Osteoblast (primary cell): ENCODE measurements around the gene FLCN. TPM values are rescaled to one million over a fixed set of nuclear protein-coding genes. Genes with fewer than 3 reads are reported as not detected.

ENCODE experiments used
- DNase-seq: peaks from one replicate; pipeline ENCODE4 v3.0.0; 2011; ENCODE audit warnings: low spot score, mixed read lengths; ENCODE audit not compliant: insufficient read length; ENCODE audit errors: missing footprints
- H2AFZ ChIP-seq: 2 replicates; pipeline ENCODE4 v1.6.0; 2011; ENCODE audit warnings: mild to moderate bottlenecking, low read length
- H3K27ac ChIP-seq: 2 replicates; pipeline ENCODE4 v1.5.1; 2011; ENCODE audit warnings: mild to moderate bottlenecking, low read depth, low read length, moderate library complexity
- H3K27me3 ChIP-seq: 2 replicates; pipeline ENCODE4 v1.6.0; 2012; ENCODE audit warnings: mild to moderate bottlenecking, control low read depth, inconsistent platforms, low read length, moderate library complexity; ENCODE audit not compliant: insufficient read depth
- H3K36me3 ChIP-seq: 2 replicates; pipeline ENCODE4 v1.5.1; 2011; ENCODE audit warnings: mild to moderate bottlenecking, low read length, control low read depth, moderate library complexity; ENCODE audit not compliant: insufficient read depth
- H3K4me1 ChIP-seq: 2 replicates; pipeline ENCODE4 v1.5.1; 2011; ENCODE audit warnings: mild to moderate bottlenecking, low read length, control low read depth, moderate library complexity; ENCODE audit not compliant: insufficient read depth
- H3K4me2 ChIP-seq: 2 replicates; pipeline ENCODE4 v1.6.0; 2011; ENCODE audit warnings: mild to moderate bottlenecking, low read length; ENCODE audit not compliant: insufficient read depth
- H3K4me3 ChIP-seq: fragments of 200-600 bp; sonication (generic); 3 replicates; pipeline ENCODE4 v1.5.1; 2012; ENCODE audit warnings: mild to moderate bottlenecking, low read length, inconsistent platforms; ENCODE audit not compliant: insufficient read depth
- H3K79me2 ChIP-seq: 2 replicates; pipeline ENCODE4 v1.6.0; 2012; ENCODE audit warnings: mild to moderate bottlenecking, low read length, control low read depth, inconsistent platforms; ENCODE audit not compliant: insufficient read depth
- H3K9me3 ChIP-seq: 2 replicates; pipeline ENCODE4 v1.5.1; 2011; ENCODE audit warnings: low read depth, low read length, control low read depth
- H4K20me1 ChIP-seq: 2 replicates; pipeline ENCODE4 v1.6.0; 2012; ENCODE audit warnings: mild to moderate bottlenecking, low read length, control low read depth; ENCODE audit not compliant: insufficient read depth
- total RNA-seq: library from RNA; depleted of rRNA; stranded (reverse); fragments of >200 nt; gene quantifications from 2 replicates; pipeline ENCODE4 v1.2.3, GENCODE V29; 2012
- TF ChIP-seq, protein P1 (sequence below): IDR thresholded peaks from 2 replicates; pipeline ENCODE4 v1.5.1; 2011; ENCODE audit warnings: mild to moderate bottlenecking, low read depth, low read length, moderate library complexity; ENCODE audit errors: extremely low read depth

FLCN gene
- total RNA-seq, 1 donor: 174 TPM

DNA sequence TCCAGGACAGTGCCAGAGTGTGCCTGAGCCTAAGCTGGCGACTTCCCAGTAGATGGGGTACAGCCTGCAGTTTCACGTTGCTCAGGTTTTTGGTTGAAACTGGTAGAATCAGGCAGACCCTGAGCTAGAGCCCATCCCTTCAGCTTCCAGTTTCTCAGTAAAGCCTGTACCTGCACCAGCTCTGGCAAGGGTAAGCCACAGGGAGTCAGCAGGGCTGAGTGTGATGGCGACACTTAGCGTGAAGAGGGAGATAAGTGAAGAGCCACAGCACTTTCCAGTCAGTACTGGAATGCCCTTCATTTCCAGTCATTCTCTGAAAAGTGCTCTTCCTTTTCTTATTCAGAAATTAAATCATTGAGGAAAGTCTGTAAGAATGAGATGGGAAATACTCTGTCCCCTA is 53.2 kb downstream of the FLCN start:
- Histone ChIP-seq H3K79me2 (no peaks in the 10 kb centered on the region), H3K27me3 (no peaks in the 10 kb centered on the region), H2AFZ (no peak overlapping the region), H3K4me2 (no peak overlapping the region), H3K4me1 (peaks cover 19% of the 10 kb centered on the region), H3K4me3 (no peak overlapping the region), H4K20me1 (peaks cover 25% of the 10 kb centered on the region), H3K27ac (no peak overlapping the region), H3K9me3 (no peaks in the 10 kb centered on the region), H3K36me3 (peaks cover 93% of the 10 kb centered on the region)
- DNase-seq: no peak
- TF ChIP-seq, protein P1, sequence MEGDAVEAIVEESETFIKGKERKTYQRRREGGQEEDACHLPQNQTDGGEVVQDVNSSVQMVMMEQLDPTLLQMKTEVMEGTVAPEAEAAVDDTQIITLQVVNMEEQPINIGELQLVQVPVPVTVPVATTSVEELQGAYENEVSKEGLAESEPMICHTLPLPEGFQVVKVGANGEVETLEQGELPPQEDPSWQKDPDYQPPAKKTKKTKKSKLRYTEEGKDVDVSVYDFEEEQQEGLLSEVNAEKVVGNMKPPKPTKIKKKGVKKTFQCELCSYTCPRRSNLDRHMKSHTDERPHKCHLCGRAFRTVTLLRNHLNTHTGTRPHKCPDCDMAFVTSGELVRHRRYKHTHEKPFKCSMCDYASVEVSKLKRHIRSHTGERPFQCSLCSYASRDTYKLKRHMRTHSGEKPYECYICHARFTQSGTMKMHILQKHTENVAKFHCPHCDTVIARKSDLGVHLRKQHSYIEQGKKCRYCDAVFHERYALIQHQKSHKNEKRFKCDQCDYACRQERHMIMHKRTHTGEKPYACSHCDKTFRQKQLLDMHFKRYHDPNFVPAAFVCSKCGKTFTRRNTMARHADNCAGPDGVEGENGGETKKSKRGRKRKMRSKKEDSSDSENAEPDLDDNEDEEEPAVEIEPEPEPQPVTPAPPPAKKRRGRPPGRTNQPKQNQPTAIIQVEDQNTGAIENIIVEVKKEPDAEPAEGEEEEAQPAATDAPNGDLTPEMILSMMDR: no peak

DNA sequence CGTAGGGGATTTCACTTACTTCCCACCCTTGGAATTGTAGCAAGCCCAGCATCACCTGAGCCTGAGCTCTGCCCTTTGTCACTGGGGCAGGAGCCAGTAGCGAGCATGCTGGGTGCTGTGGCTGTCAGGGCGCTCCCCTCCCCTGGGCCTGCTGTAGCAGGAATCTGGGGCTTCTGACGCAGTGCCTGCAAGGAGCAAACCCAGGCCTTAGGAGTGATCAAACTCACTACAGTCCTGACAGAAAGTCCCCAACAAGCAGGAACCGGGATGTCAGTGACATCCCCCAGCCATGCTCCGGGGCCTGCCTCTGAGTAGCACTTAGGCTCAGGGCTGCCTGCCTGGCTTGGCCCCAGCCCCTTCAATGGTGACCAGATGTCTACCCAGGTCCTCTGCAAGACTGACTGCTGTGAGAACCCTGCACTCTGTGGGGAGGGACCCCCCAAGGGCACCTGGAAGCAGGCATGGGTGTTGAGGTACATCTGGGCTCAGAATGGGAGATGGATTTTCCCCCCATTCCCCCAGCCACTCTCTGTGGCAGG is 54.3 kb downstream of the FLCN start:
- no peaks in the 10 kb centered on the region for H3K9me3 ChIP-seq
- H3K36me3 ChIP-seq: peaks cover 93% of the 10 kb centered on the region
- DNase-seq: peak; percentile 37
- no peak overlapping the region for H3K27ac ChIP-seq
- TF ChIP-seq, protein P1: no peak
- H4K20me1 ChIP-seq: peaks cover 22% of the 10 kb centered on the region
- H3K27me3 ChIP-seq: no peaks in the 10 kb centered on the region
- peaks cover 19% of the 10 kb centered on the region for H3K4me1 ChIP-seq
- no peak overlapping the region for H3K4me2 ChIP-seq
- H2AFZ ChIP-seq: no peak overlapping the region
- no peaks in the 10 kb centered on the region for H3K79me2 ChIP-seq
- no peak overlapping the region for H3K4me3 ChIP-seq

DNA sequence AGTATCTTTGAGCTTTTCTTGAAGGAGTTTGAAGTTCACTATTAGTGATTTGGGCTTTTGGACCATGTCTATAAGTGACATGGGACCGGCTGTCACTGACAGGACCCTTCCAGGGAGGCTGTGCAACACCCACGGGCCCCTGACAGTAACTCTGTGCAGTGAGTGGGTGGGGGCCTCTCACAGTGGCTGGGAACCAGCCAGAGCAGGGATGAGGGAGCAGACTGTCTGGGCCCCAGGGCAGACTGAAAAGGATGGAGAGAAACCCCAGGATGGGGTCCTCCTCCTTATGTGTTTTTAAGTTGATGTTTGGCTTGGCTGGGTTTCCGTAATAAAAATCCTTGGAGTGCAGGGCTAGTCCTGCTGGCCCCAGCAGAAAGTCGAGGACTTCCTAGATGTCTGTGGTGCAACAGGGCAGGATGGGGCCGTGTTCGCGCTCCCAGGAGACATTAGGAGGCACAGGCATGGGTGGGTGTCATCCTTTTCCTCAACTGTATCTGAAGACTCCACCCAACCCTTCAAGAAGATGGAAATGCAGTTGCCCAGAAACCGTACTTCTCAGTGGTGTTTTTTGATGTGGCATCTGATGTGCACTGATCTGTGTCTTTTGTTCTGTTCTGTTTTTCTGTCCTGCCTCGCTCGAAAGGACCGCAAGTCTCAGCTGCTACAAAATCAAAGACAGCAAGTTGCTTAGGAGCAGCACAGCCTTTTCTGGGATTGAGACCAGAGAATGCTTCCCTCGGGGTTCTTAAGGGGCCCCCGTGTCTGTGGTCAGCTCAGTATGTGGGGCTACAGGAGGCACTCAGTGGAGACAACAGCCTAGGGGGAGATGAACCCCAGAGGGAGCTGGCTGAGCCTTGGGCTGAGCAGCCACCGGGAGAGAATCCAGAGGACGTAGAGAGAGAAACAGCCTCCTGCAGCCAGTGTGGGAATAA is 55.0 kb downstream of the FLCN start:
- no peaks in the 10 kb centered on the region for H3K27me3 ChIP-seq
- no peak overlapping the region for H3K4me2 ChIP-seq
- H3K79me2 ChIP-seq: no peaks in the 10 kb centered on the region
- DNase-seq: peak; percentile 88
- no peaks in the 10 kb centered on the region for H3K9me3 ChIP-seq
- H3K4me3 ChIP-seq: no peak overlapping the region
- peaks cover 12% of the 10 kb centered on the region for H3K4me1 ChIP-seq
- TF ChIP-seq, protein P1: no peak
- H3K36me3 ChIP-seq: peaks cover 94% of the 10 kb centered on the region
- peaks cover 22% of the 10 kb centered on the region for H4K20me1 ChIP-seq
- no peak overlapping the region for H3K27ac ChIP-seq
- no peak overlapping the region for H2AFZ ChIP-seq
